ENCODE results near the gene CACNA1C.

DNA sequence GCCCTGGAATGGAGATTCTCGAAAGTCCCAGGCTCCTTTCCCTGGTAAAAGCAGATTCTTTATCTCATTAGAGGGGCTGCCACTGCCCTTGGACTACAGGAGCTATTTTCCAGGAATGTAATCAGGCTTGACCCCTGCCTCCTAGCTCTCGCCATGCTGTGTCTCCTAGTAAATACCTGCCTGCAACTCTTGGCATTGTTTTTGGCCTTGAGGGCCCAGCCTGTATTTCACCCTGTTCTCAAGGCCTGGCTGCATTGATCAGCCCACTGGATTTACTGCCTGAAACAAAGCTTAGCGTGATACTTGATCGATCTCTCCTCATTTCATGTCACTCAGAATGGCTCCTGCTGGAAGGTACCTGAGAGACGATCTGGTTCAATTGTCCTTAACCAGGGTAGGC is 273.7 kb downstream of the CACNA1C start:
- TF ChIP-seq SIN3A (IDR thresholded peaks at IDR 0.05; ENCODE audit: borderline replicate concordance, low read depth, low read length) (no peak), FOXJ3 (CRISPR knock-in tag; IDR thresholded peaks at IDR 0.05) (no peak), TAF1 (IDR thresholded peaks at IDR 0.05; ENCODE audit: borderline replicate concordance, low read depth, low read length) (no peak), FOXM1 (IDR thresholded peaks at IDR 0.05; ENCODE audit: low read depth) (no peak), RXRA (IDR thresholded peaks at IDR 0.05; ENCODE audit: borderline replicate concordance, low read depth) (no peak), ZBTB33 (IDR thresholded peaks at IDR 0.05; ENCODE audit: borderline replicate concordance, low read depth) (no peak), MAX (IDR thresholded peaks at IDR 0.05; ENCODE audit: low read depth) (no peak), EZH2phosphoT487 (IDR thresholded peaks at IDR 0.05; ENCODE audit: borderline replicate concordance, low read depth) (no peak), CTCF (IDR thresholded peaks at IDR 0.05) (no peak), TCF12 (IDR thresholded peaks at IDR 0.05) (no peak), SMC3 (IDR thresholded peaks at IDR 0.05; ENCODE audit: low read depth, low read length) (no peak)
